Measurements from ENCODE around the gene SPEN. TPM values are rescaled to one million over a fixed set of nuclear protein-coding genes. Genes with fewer than 3 reads are reported as not detected.
"Not testable (repeated sequence)": the region's sequence is repeated elsewhere in the genome, so short reads cannot be mapped to it uniquely, and the experiment has no call there.

The SPEN gene
- polyA plus RNA-seq, 1 of the 3 experiments (the other 2 are of a cell fraction), result 6.1 TPM

DNA sequence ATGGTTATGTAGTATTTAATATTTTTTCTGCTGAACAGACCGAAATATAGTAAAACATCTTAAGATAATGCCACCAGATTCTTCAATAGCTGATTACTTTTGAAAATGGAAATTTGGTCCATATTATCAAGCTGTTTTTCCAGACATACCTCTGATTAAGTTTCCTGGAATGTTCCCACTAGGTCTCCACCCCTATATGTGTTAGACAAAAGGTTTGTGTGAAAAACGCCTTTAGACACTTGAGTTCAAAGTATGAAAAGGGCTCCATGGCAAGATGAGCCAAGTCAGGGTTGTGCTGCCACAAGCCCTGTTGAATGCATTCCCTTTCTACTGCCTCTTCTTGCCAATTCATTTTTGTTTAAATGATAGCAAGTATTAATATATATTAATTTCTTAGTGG, 75.7 kb downstream of the SPEN start:
- peak overlapping the region in 1 of 2 experiments; percentile 48; a peak in 2 of 4 replicates for H3K27ac ChIP-seq (ENCODE audit: low read depth in 2 of 2, low read length in 1 of 2)
- H3K4me2 ChIP-seq, result no peak overlapping the region
- no peaks in the 10 kb centered on the region for H4K20me1 ChIP-seq (ENCODE audit: insufficient read depth)
- peaks cover 4 to 17% of the 10 kb centered on the region in 2 experiments for H3K4me1 ChIP-seq (ENCODE audit: control insufficient read depth in 1 of 2, insufficient read depth in 2 of 2, low read depth in 1 of 2, low read length in 1 of 2)
- no peak overlapping the region for H2AFZ ChIP-seq (ENCODE audit: low read depth)
- no peak overlapping the region for H3K4me3 ChIP-seq (ENCODE audit: low read depth in 2 of 2, low read length in 1 of 2)
- H3K79me2 ChIP-seq (ENCODE audit: insufficient read depth), result peaks cover 80% of the 10 kb centered on the region
- peaks cover 23% of the 10 kb centered on the region for H3F3A ChIP-seq (replicated peaks; ENCODE audit: insufficient read depth)
- no peaks in the 10 kb centered on the region for H3K9me3 ChIP-seq
- H3K27me3 ChIP-seq (ENCODE audit: insufficient read depth), result no peaks in the 10 kb centered on the region
- CTCF ChIA-PET, result interaction anchor here (0.8 to 2.9 kb wide), 4 partner anchors 11 to 107 kb away, joined by 3 to 12 read pairs (median 4); no protein-coding TSS in a partner anchor
- no peak overlapping the region for H3K9ac ChIP-seq
- 75% methylated on average over 2 of the region's 2 CpGs for WGBS (ENCODE audit: low lambda C conversion rate)
- no peaks in the 10 kb centered on the region for H3K9me2 ChIP-seq
- TF ChIP-seq GABPA (IDR thresholded peaks at IDR 0.05; ENCODE audit: low read depth), result no peak
- TF ChIP-seq NRF1 (IDR thresholded peaks at IDR 0.05; ENCODE audit: low read depth, low read length), result no peak
- no peak for TF ChIP-seq GATA2 (CRISPR knock-in tag; IDR thresholded peaks at IDR 0.05)
- no peak for TF ChIP-seq SMC3 (IDR thresholded peaks at IDR 0.05; ENCODE audit: low read depth, low read length)
- POLR2A ChIA-PET, result interaction anchor here (0.8 kb wide), 2 partner anchors 16 to 52 kb away, joined by 3 read pairs; no protein-coding TSS in a partner anchor
- no peak for DNase-seq
- H3K36me3 ChIP-seq (replicated peaks in 1 of 2; ENCODE audit: control insufficient read depth in 1 of 2, insufficient read depth in 2 of 2, low read length in 1 of 2), result peaks cover 45 to 73% of the 10 kb centered on the region in 2 experiments

DNA sequence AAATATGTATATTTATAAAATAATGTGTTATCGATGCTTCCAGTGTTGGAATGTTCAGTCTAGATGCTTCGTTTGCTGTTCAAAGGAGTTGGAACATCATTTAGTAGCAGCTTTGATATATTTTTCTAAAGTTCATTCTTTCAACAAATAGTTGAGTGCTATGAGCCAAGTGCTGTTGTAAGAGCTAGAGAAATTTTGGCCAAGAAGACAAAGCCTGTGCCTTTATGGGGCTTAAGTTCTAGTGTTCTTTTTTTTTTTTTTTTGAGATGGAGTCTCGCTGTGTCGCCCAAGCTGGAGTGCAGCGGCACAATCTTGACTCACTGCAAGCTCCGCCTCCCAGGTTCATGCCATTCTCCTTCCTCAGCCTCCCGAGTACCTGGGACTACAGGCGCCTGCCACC, 78.9 kb downstream of the SPEN start:
- POLR2A ChIA-PET; DNase-seq; H3K9me3 ChIP-seq; H4K20me1 ChIP-seq (ENCODE audit: insufficient read depth); H3F3A ChIP-seq (replicated peaks; ENCODE audit: insufficient read depth); H3K27me3 ChIP-seq (ENCODE audit: insufficient read depth); H3K4me2 ChIP-seq; H3K4me1 ChIP-seq (ENCODE audit: control insufficient read depth in 1 of 2, insufficient read depth in 2 of 2, low read depth in 1 of 2, low read length in 1 of 2); H3K4me3 ChIP-seq (ENCODE audit: low read depth in 2 of 2, low read length in 1 of 2); H3K27ac ChIP-seq (ENCODE audit: low read depth in 2 of 2, low read length in 1 of 2); H3K9me2 ChIP-seq; H3K9ac ChIP-seq; H2AFZ ChIP-seq (ENCODE audit: low read depth): not testable (repeated sequence)
- WGBS (ENCODE audit: low lambda C conversion rate), result 91% methylated on average over 8 of the region's 8 CpGs
- CTCF ChIA-PET, result interaction anchor here (0.5 to 1.6 kb wide), 5 partner anchors 21 to 175 kb away, joined by 3 to 6 read pairs (median 3); partner anchors contain the start of gene ZBTB17
- H3K79me2 ChIP-seq (ENCODE audit: insufficient read depth), result peaks cover 78% of the 10 kb centered on the region
- peaks cover 71 to 86% of the 10 kb centered on the region in 2 experiments for H3K36me3 ChIP-seq (replicated peaks in 1 of 2; ENCODE audit: control insufficient read depth in 1 of 2, insufficient read depth in 2 of 2, low read length in 1 of 2)

DNA sequence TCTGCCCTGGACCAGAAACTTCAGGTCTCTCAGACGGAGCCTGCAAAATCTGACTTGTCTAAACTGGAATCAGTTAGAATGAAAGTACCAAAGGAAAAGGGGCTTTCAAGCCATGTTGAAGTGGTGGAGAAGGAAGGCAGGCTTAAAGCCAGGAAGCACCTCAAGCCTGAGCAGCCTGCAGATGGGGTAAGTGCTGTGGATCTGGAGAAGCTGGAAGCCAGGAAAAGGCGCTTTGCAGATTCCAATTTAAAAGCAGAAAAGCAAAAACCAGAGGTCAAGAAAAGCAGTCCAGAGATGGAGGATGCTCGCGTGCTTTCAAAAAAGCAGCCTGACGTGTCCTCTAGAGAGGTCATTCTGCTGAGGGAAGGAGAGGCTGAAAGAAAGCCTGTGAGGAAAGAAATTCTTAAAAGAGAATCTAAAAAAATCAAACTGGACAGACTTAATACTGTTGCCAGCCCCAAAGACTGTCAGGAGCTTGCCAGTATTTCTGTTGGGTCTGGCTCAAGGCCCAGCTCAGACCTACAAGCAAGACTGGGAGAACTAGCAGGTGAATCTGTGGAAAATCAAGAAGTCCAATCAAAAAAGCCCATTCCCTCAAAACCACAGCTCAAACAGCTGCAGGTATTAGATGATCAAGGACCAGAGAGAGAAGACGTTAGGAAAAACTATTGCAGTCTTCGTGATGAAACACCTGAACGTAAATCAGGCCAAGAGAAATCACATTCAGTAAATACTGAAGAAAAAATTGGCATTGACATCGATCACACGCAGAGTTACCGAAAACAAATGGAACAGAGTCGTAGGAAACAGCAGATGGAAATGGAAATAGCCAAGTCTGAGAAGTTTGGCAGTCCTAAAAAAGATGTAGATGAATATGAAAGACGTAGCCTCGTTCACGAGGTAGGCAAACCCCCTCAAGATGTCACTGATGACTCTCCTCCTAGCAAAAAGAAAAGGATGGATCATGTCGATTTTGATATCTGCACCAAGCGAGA, 81.8 kb downstream of the SPEN start:
- H3K9me3 ChIP-seq, result no peaks in the 10 kb centered on the region
- H3K4me1 ChIP-seq (ENCODE audit: control insufficient read depth in 1 of 2, insufficient read depth in 2 of 2, low read depth in 1 of 2, low read length in 1 of 2), result peaks cover 3 to 5% of the 10 kb centered on the region in 2 experiments; a peak in 2 of 4 replicates
- no peak overlapping the region for H3K9ac ChIP-seq
- peaks cover 63 to 84% of the 10 kb centered on the region in 2 experiments for H3K36me3 ChIP-seq (replicated peaks in 1 of 2; ENCODE audit: control insufficient read depth in 1 of 2, insufficient read depth in 2 of 2, low read length in 1 of 2)
- DNase-seq, result no peak
- H2AFZ ChIP-seq (ENCODE audit: low read depth), result no peak overlapping the region
- POLR2A ChIA-PET, result interaction anchor here (1.2 kb wide), 1 partner anchor 79 kb away, joined by 4 read pairs; no protein-coding TSS in a partner anchor
- H4K20me1 ChIP-seq (ENCODE audit: insufficient read depth), result no peaks in the 10 kb centered on the region
- H3K4me3 ChIP-seq (ENCODE audit: low read depth in 2 of 2, low read length in 1 of 2), result no peak overlapping the region
- no peak overlapping the region for H3K27ac ChIP-seq (ENCODE audit: low read depth in 2 of 2, low read length in 1 of 2)
- no peak overlapping the region for H3K4me2 ChIP-seq
- H3K9me2 ChIP-seq, result no peaks in the 10 kb centered on the region
- no peaks in the 10 kb centered on the region for H3F3A ChIP-seq (replicated peaks; ENCODE audit: insufficient read depth)
- peaks cover 53% of the 10 kb centered on the region; the same call in 1 of the 2 replicates for H3K79me2 ChIP-seq (ENCODE audit: insufficient read depth)
- 96% methylated on average over 17 of the region's 17 CpGs for WGBS (ENCODE audit: low lambda C conversion rate)
- CTCF ChIA-PET, result no interaction called here
- H3K27me3 ChIP-seq (ENCODE audit: insufficient read depth), result no peaks in the 10 kb centered on the region
- TF ChIP-seq, protein P1, sequence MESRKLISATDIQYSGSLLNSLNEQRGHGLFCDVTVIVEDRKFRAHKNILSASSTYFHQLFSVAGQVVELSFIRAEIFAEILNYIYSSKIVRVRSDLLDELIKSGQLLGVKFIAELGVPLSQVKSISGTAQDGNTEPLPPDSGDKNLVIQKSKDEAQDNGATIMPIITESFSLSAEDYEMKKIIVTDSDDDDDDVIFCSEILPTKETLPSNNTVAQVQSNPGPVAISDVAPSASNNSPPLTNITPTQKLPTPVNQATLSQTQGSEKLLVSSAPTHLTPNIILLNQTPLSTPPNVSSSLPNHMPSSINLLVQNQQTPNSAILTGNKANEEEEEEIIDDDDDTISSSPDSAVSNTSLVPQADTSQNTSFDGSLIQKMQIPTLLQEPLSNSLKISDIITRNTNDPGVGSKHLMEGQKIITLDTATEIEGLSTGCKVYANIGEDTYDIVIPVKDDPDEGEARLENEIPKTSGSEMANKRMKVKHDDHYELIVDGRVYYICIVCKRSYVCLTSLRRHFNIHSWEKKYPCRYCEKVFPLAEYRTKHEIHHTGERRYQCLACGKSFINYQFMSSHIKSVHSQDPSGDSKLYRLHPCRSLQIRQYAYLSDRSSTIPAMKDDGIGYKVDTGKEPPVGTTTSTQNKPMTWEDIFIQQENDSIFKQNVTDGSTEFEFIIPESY (IDR thresholded peaks at IDR 0.05; ENCODE audit: borderline replicate concordance, low read depth), result no peak
- TF ChIP-seq POLR2AphosphoS5 (IDR thresholded peaks at IDR 0.05; ENCODE audit: low read depth, low read length) (no peak), RAD21 (IDR thresholded peaks at IDR 0.05; ENCODE audit: low read length) (no peak), GABPA (IDR thresholded peaks at IDR 0.05; ENCODE audit: low read depth) (no peak), NRF1 (IDR thresholded peaks at IDR 0.05; ENCODE audit: low read depth, low read length) (no peak)
- TF ChIP-seq, protein P2, sequence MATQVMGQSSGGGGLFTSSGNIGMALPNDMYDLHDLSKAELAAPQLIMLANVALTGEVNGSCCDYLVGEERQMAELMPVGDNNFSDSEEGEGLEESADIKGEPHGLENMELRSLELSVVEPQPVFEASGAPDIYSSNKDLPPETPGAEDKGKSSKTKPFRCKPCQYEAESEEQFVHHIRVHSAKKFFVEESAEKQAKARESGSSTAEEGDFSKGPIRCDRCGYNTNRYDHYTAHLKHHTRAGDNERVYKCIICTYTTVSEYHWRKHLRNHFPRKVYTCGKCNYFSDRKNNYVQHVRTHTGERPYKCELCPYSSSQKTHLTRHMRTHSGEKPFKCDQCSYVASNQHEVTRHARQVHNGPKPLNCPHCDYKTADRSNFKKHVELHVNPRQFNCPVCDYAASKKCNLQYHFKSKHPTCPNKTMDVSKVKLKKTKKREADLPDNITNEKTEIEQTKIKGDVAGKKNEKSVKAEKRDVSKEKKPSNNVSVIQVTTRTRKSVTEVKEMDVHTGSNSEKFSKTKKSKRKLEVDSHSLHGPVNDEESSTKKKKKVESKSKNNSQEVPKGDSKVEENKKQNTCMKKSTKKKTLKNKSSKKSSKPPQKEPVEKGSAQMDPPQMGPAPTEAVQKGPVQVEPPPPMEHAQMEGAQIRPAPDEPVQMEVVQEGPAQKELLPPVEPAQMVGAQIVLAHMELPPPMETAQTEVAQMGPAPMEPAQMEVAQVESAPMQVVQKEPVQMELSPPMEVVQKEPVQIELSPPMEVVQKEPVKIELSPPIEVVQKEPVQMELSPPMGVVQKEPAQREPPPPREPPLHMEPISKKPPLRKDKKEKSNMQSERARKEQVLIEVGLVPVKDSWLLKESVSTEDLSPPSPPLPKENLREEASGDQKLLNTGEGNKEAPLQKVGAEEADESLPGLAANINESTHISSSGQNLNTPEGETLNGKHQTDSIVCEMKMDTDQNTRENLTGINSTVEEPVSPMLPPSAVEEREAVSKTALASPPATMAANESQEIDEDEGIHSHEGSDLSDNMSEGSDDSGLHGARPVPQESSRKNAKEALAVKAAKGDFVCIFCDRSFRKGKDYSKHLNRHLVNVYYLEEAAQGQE (IDR thresholded peaks at IDR 0.05; ENCODE audit: low read depth, low read length), result no peak
- TF ChIP-seq, protein P3, sequence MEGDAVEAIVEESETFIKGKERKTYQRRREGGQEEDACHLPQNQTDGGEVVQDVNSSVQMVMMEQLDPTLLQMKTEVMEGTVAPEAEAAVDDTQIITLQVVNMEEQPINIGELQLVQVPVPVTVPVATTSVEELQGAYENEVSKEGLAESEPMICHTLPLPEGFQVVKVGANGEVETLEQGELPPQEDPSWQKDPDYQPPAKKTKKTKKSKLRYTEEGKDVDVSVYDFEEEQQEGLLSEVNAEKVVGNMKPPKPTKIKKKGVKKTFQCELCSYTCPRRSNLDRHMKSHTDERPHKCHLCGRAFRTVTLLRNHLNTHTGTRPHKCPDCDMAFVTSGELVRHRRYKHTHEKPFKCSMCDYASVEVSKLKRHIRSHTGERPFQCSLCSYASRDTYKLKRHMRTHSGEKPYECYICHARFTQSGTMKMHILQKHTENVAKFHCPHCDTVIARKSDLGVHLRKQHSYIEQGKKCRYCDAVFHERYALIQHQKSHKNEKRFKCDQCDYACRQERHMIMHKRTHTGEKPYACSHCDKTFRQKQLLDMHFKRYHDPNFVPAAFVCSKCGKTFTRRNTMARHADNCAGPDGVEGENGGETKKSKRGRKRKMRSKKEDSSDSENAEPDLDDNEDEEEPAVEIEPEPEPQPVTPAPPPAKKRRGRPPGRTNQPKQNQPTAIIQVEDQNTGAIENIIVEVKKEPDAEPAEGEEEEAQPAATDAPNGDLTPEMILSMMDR (IDR thresholded peaks at IDR 0.05), result no peak
- TF ChIP-seq, protein P4, sequence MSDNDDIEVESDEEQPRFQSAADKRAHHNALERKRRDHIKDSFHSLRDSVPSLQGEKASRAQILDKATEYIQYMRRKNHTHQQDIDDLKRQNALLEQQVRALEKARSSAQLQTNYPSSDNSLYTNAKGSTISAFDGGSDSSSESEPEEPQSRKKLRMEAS (IDR thresholded peaks at IDR 0.05; ENCODE audit: low read depth), result no peak
